HCT116 (cell line): ENCODE results near the gene DICER1. TPM values are rescaled to one million over a fixed set of nuclear protein-coding genes. Genes with fewer than 3 reads are reported as not detected.

Source experiments
- ATAC-seq: fragments of 200-7000 bp; cut with Tn5 transposase; 2 replicates; pipeline ENCODE4 v1.9.1; 2020; ENCODE audit warnings: mild to moderate bottlenecking, moderate library complexity
- BruUV-seq: library from RNA; stranded (reverse); fragments of 400-500 nt; replicated peaks from 2 replicates; lab custom pipeline; 2021; lab: Mats Ljungman, UMichigan
- CTCF ChIA-PET: fragments of 300-600 bp; sonication (Branson Sonifier 250); formaldehyde crosslinking; loops from one replicate; lab custom pipeline; 2021; ENCODE audit warnings: antibody characterized with exemption; lab: Charles Lee
- POLR2A ChIA-PET: fragments of 300-600, 350-600 bp; sonication (Branson Sonifier 250); formaldehyde crosslinking; loops from one replicate; lab custom pipeline; 2021; ENCODE audit warnings: antibody characterized with exemption; lab: Charles Lee
- RAD21 ChIA-PET, 2 experiments: fragments of 300-600 bp; sonication (Branson Sonifier 250); formaldehyde crosslinking; loops; one replicate each; lab custom pipeline; 2023; ENCODE audit warnings: low total read pairs in 2 of 2; ENCODE audit not compliant: uncharacterized antibody in 2 of 2, unreplicated experiment in 2 of 2, low non-redundant PET in 1 of 2; lab: Charles Lee
- DNase-seq: peaks from one replicate; pipeline ENCODE4 v3.0.0-alpha.2; 2010; ENCODE audit warnings: low read depth, low spot score
- H2AFZ ChIP-seq: fragments of 200-600 bp; shearing (Covaris generic), sonication (generic); 2 replicates; pipeline ENCODE4 v1.6.1; 2017; ENCODE audit warnings: low read depth, mixed run types, mixed read lengths, antibody characterized with exemption, low read length; ENCODE audit not compliant: poor library complexity, severe bottlenecking
- H3K27ac ChIP-seq: 2 replicates; pipeline ENCODE4 v1.5.1; 2012; ENCODE audit warnings: low read depth, low read length
- H3K27me3 ChIP-seq: fragments of 200-600 bp; sonication (generic); 2 replicates; pipeline ENCODE4 v1.6.1; 2016; ENCODE audit warnings: mixed run types, low read length, mixed read lengths; ENCODE audit not compliant: insufficient read depth
- H3K36me3 ChIP-seq, 2 experiments: fragments of 200-500 bp in 1 of 2; fragments of 200-600 bp in 1 of 2; sonication (Bioruptor generic) in 1 of 2; sonication (generic) in 1 of 2; 2 replicates each; pipeline versions ENCODE4 v1.5.1 to v1.6.1; 2014 to 2016; ENCODE audit warnings: low read length in 2 of 2, inconsistent platforms in 1 of 2, mixed read lengths in 1 of 2, mixed run types in 1 of 2; ENCODE audit not compliant: insufficient read depth in 2 of 2, control insufficient read depth in 1 of 2
- H3K4me1 ChIP-seq, 2 experiments: fragments of 200-600 bp in 1 of 2; sonication (generic) in 1 of 2; 2 replicates each; pipeline versions ENCODE4 v1.5.1 to v1.6.1; 2012 to 2017; ENCODE audit warnings: low read length in 2 of 2, inconsistent platforms in 1 of 2, mild to moderate bottlenecking in 1 of 2, mixed read lengths in 1 of 2, mixed run types in 1 of 2, moderate library complexity in 1 of 2; ENCODE audit not compliant: insufficient read depth in 2 of 2, control insufficient read depth in 1 of 2
- H3K4me2 ChIP-seq: fragments of 200-600 bp; sonication (generic); 2 replicates; pipeline ENCODE4 v1.6.1; 2017; ENCODE audit warnings: mixed run types, low read length, mixed read lengths
- H3K4me3 ChIP-seq, 2 experiments: fragments of 200-600 bp in 1 of 2; sonication (generic) in 1 of 2; replicated peaks in 1 of 2; 2 replicates each; pipeline ENCODE4 v1.5.1; 2011 to 2016; ENCODE audit warnings: low read length in 2 of 2, control low read depth in 1 of 2, low read depth in 1 of 2, mild to moderate bottlenecking in 1 of 2, mixed read lengths in 1 of 2, mixed run types in 1 of 2
- H3K79me2 ChIP-seq: fragments of 200-600 bp; sonication (generic); 2 replicates; pipeline ENCODE4 v1.6.1; 2017; ENCODE audit warnings: mild to moderate bottlenecking, mixed run types, low read length, moderate library complexity, mixed read lengths; ENCODE audit not compliant: insufficient read depth
- H3K9ac ChIP-seq: fragments of 200-600 bp; sonication (generic); 2 replicates; pipeline ENCODE4 v1.6.1; 2016; ENCODE audit warnings: low read length, mixed read lengths
- H3K9me2 ChIP-seq: fragments of 200-600 bp; sonication (generic), shearing (Covaris generic); 2 replicates; pipeline ENCODE4 v1.6.1; 2017; ENCODE audit warnings: mixed run types, mild to moderate bottlenecking, moderate library complexity; ENCODE audit not compliant: insufficient read depth
- H3K9me3 ChIP-seq, 2 experiments: fragments of 200-500 bp in 1 of 2; fragments of 200-600 bp in 1 of 2; sonication (Bioruptor generic) in 1 of 2; sonication (generic) in 1 of 2; 2 replicates each; pipeline ENCODE4 v1.6.1; 2014 to 2017; ENCODE audit warnings: low read length in 2 of 2, mixed read lengths in 2 of 2, inconsistent platforms in 1 of 2, low read depth in 1 of 2, mild to moderate bottlenecking in 1 of 2, mixed run types in 1 of 2, moderate library complexity in 1 of 2; ENCODE audit not compliant: control insufficient read depth in 1 of 2, insufficient read depth in 1 of 2
- H4K20me1 ChIP-seq: fragments of 200-600 bp; sonication (generic), shearing (Covaris generic); 2 replicates; pipeline ENCODE4 v1.6.1; 2017; ENCODE audit warnings: mixed run types, mild to moderate bottlenecking, moderate library complexity; ENCODE audit not compliant: insufficient read depth
- CBX3 ChIP-seq: IDR thresholded peaks from 2 replicates; pipeline ENCODE4 v1.6.1; 2012; ENCODE audit warnings: low read depth
- EZH2phosphoT487 ChIP-seq: fragments of 200-600 bp; IDR thresholded peaks from 2 replicates; pipeline ENCODE4 v1.6.1; 2018; ENCODE audit warnings: antibody characterized with exemption, borderline replicate concordance
- POLR2A ChIP-seq: IDR thresholded peaks from 2 replicates; pipeline ENCODE4 v1.7.0; 2011; ENCODE audit warnings: borderline replicate concordance; ENCODE audit not compliant: insufficient read depth, insufficient read length; ENCODE audit errors: extremely low read depth
- POLR2AphosphoS5 ChIP-seq: IDR thresholded peaks from 2 replicates; pipeline ENCODE4 v1.6.1; 2011; ENCODE audit warnings: mild to moderate bottlenecking, low read depth, low read length, moderate library complexity
- RAD21 ChIP-seq: IDR thresholded peaks from 2 replicates; pipeline ENCODE4 v1.6.1; 2012; ENCODE audit warnings: low read depth, mild to moderate bottlenecking
- SRF ChIP-seq: IDR thresholded peaks from 2 replicates; pipeline ENCODE4 v1.6.1; 2012; ENCODE audit warnings: low read depth
- TCF7L2 ChIP-seq: IDR thresholded peaks from 2 replicates; pipeline ENCODE4 v1.7.0; 2011; ENCODE audit warnings: borderline replicate concordance, inconsistent platforms; ENCODE audit not compliant: insufficient read depth, insufficient read length; ENCODE audit errors: extremely low read depth
- intact Hi-C: fragments of 100-400 bp; cut with micrococcal nuclease; formaldehyde crosslinking; loops from 2 replicates; pipeline ENCODE4 v1.10.0; 2022
- total RNA-seq: library from RNA; stranded (reverse); gene quantifications from one replicate; pipeline ENCODE4 v1.2.1, GENCODE V29; 2021; ENCODE audit not compliant: unreplicated experiment
- TF ChIP-seq, protein P1 (sequence below): IDR thresholded peaks from 2 replicates; pipeline ENCODE4 v1.6.1; 2012
- TF ChIP-seq, protein P2 (sequence below): IDR thresholded peaks from 2 replicates; pipeline ENCODE4 v1.6.1; 2012; ENCODE audit warnings: low read depth
- TF ChIP-seq, protein P3 (sequence below): IDR thresholded peaks from 2 replicates; pipeline ENCODE4 v1.6.1; 2012

The DICER1 gene
- total RNA-seq, 1 experiment from 2014 or later, result 38.6 TPM

DNA sequence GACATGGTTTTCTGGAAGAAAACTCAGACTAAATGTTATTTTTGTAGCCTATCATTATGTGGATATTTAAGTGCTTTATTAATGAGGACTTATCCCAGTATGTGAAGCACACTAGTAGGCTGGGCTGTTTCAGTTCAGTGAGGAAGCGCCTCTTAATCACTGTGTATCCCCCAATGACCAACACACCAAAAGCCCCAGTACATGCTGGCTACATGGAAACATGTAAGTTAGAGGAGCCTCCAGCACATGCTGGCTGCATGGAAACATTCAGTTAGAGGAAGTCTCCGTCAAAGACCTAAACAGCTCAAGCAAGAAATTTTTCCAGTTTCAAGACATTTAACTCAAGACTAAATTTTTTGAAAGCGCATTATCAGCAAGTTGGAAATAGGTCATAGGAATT is 26.8 kb downstream of the DICER1 start:
- H3K36me3 ChIP-seq, result peaks cover 5 to 12% of the 10 kb centered on the region in 2 experiments; a peak in 3 of 4 replicates
- ChIA-PET POLR2A (no interaction called here), CTCF (no interaction called here), RAD21 (no interaction called here)
- no peaks in the 10 kb centered on the region for H3K27me3 ChIP-seq
- no peak overlapping the region for H3K9ac ChIP-seq
- H3K4me2 ChIP-seq, result no peak overlapping the region
- H2AFZ ChIP-seq, result no peak overlapping the region
- no peaks in the 10 kb centered on the region for H4K20me1 ChIP-seq
- BruUV-seq, result no TSS peak
- TF ChIP-seq CBX3, result no peak
- no peaks in the 10 kb centered on the region for H3K4me1 ChIP-seq
- intact Hi-C loops, result no loop called here
- ATAC-seq (no peak), DNase-seq (no peak)
- no peaks in the 10 kb centered on the region for H3K9me3 ChIP-seq
- H3K9me2 ChIP-seq, result no peaks in the 10 kb centered on the region
- no peak overlapping the region for H3K4me3 ChIP-seq
- peaks cover 41% of the 10 kb centered on the region for H3K79me2 ChIP-seq
- no peak overlapping the region for H3K27ac ChIP-seq

DNA sequence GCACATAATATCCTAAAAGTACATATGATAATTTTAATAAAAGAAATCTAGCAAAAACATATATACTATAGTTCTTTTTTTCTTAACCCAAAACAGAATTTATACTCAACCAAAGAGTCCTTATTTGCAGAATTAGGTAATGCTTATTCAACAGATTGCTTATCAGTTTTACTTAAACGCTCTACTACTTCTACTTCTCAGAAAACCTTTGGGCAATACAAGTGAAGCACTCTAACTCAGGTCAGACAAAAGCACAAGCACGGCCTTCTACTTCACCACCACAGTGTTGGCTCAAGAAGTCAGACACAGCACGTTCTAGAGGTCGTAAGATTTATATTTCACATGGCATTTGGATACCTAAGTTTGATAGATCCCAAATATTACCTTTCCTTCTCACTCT is 29.2 kb downstream of the DICER1 start:
- Histone ChIP-seq H3K9me2 (no peaks in the 10 kb centered on the region), H3K27ac (no peak overlapping the region), H3K4me2 (no peak overlapping the region), H3K9me3 (no peaks in the 10 kb centered on the region), H4K20me1 (no peaks in the 10 kb centered on the region), H3K9ac (no peak overlapping the region), H3K4me3 (no peak overlapping the region), H3K4me1 (no peaks in the 10 kb centered on the region), H2AFZ (no peak overlapping the region), H3K27me3 (no peaks in the 10 kb centered on the region), H3K79me2 (peaks cover 17% of the 10 kb centered on the region), H3K36me3 (peaks cover 5 to 20% of the 10 kb centered on the region in 2 experiments; a peak in 3 of 4 replicates)
- ATAC-seq (no peak), DNase-seq (no peak)
- ChIA-PET CTCF (no interaction called here), RAD21 (no interaction called here), POLR2A (no interaction called here)
- no TSS peak for BruUV-seq
- intact Hi-C loops, result no loop called here
- TF ChIP-seq POLR2A (no peak), EZH2phosphoT487 (no peak), CBX3 (no peak)

DNA sequence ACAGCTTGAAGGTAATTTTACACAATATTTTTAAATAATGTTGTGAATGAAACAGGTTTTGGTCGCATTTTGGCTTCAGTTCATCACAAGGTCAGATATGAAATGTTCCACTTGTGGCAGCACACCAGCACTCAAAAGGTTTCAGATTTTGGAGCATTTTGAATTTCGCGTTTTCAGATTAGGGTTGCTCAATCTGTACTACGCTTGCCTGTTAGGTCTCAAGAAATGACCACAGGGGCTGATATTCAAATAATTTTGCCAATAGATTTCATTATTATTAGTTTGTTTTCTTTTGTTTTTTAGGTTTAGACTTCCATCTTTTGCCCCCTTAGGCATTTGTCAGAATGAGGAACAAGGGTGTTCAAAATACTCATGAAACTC is 29.8 kb downstream of the DICER1 start:
- intact Hi-C loops, result no loop called here
- no TSS peak for BruUV-seq
- H3K9ac ChIP-seq, result no peak overlapping the region
- no peak for DNase-seq
- H2AFZ ChIP-seq, result no peak overlapping the region
- no peak for ATAC-seq
- H3K27ac ChIP-seq, result no peak overlapping the region
- RAD21 ChIA-PET, result no interaction called here
- CTCF ChIA-PET, result no interaction called here
- peaks cover 2 to 16% of the 10 kb centered on the region in 2 experiments; a peak in 3 of 4 replicates for H3K36me3 ChIP-seq
- no peaks in the 10 kb centered on the region for H3K27me3 ChIP-seq
- no peak overlapping the region for H3K4me3 ChIP-seq
- no peak overlapping the region for H3K4me2 ChIP-seq
- H4K20me1 ChIP-seq, result no peaks in the 10 kb centered on the region
- H3K4me1 ChIP-seq, result no peaks in the 10 kb centered on the region
- no peaks in the 10 kb centered on the region for H3K9me3 ChIP-seq
- H3K9me2 ChIP-seq, result no peaks in the 10 kb centered on the region
- H3K79me2 ChIP-seq, result peaks cover 12% of the 10 kb centered on the region
- POLR2A ChIA-PET, result no interaction called here
- TF ChIP-seq, protein P1, sequence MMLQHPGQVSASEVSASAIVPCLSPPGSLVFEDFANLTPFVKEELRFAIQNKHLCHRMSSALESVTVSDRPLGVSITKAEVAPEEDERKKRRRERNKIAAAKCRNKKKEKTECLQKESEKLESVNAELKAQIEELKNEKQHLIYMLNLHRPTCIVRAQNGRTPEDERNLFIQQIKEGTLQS, result no peak
- TF ChIP-seq SRF, result no peak
- TF ChIP-seq, protein P2, sequence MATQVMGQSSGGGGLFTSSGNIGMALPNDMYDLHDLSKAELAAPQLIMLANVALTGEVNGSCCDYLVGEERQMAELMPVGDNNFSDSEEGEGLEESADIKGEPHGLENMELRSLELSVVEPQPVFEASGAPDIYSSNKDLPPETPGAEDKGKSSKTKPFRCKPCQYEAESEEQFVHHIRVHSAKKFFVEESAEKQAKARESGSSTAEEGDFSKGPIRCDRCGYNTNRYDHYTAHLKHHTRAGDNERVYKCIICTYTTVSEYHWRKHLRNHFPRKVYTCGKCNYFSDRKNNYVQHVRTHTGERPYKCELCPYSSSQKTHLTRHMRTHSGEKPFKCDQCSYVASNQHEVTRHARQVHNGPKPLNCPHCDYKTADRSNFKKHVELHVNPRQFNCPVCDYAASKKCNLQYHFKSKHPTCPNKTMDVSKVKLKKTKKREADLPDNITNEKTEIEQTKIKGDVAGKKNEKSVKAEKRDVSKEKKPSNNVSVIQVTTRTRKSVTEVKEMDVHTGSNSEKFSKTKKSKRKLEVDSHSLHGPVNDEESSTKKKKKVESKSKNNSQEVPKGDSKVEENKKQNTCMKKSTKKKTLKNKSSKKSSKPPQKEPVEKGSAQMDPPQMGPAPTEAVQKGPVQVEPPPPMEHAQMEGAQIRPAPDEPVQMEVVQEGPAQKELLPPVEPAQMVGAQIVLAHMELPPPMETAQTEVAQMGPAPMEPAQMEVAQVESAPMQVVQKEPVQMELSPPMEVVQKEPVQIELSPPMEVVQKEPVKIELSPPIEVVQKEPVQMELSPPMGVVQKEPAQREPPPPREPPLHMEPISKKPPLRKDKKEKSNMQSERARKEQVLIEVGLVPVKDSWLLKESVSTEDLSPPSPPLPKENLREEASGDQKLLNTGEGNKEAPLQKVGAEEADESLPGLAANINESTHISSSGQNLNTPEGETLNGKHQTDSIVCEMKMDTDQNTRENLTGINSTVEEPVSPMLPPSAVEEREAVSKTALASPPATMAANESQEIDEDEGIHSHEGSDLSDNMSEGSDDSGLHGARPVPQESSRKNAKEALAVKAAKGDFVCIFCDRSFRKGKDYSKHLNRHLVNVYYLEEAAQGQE, result no peak
- TF ChIP-seq, protein P3, sequence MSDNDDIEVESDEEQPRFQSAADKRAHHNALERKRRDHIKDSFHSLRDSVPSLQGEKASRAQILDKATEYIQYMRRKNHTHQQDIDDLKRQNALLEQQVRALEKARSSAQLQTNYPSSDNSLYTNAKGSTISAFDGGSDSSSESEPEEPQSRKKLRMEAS, result no peak
- no peak for TF ChIP-seq RAD21
- no peak for TF ChIP-seq EZH2phosphoT487
- TF ChIP-seq POLR2A, result no peak
- TF ChIP-seq TCF7L2, result no peak
- TF ChIP-seq CBX3, result no peak
- TF ChIP-seq POLR2AphosphoS5, result no peak
